SK-N-SH (cell line): ENCODE results near the gene SLC2A10.

Experiments
- EZH2phosphoT487 ChIP-seq: fragments of 200-600 bp; sonication (generic); IDR thresholded peaks from 2 replicates; pipeline ENCODE4 v1.6.1; 2017; ENCODE audit warnings: low read depth, mixed run types, mild to moderate bottlenecking, antibody characterized with exemption, moderate library complexity, borderline replicate concordance
- GABPA ChIP-seq: IDR thresholded peaks from 2 replicates; pipeline ENCODE4 v1.4.0; 2012; ENCODE audit warnings: low read depth, mild to moderate bottlenecking
- TF ChIP-seq, protein P1 (sequence below): fragments of 200-600 bp; sonication (generic); IDR thresholded peaks from 2 replicates; pipeline ENCODE4 v1.6.1; 2017; ENCODE audit warnings: antibody characterized with exemption, mild to moderate bottlenecking, moderate library complexity

DNA sequence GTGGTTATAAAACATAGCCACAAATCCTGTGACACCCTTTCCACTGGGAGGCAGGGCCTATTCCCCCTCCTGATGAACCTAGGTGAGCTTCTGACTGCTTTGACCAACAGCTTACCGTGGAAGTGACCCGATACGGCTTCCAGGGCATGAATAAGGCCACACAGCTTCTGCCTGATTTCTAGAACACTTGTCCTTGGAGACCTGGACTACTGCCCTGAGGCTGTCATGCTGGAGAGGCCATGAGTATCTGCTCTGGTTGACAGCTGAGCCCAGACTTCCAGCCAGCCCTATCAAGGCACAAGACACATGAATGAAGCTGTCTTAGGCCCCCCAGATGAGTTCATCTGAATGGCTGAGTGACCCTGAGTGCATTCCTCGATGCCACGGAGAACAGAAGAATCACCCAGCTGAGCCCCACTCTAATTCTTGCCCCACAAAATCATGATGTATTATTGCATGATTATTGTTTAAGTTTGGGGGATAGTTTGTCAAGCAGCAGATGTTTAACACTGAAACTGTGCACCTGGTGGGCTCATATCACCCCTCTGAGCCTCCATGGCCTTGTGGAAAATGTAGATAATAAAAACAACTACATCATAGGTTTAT, 36.8 kb upstream of the SLC2A10 start:
- TF ChIP-seq, protein P1, sequence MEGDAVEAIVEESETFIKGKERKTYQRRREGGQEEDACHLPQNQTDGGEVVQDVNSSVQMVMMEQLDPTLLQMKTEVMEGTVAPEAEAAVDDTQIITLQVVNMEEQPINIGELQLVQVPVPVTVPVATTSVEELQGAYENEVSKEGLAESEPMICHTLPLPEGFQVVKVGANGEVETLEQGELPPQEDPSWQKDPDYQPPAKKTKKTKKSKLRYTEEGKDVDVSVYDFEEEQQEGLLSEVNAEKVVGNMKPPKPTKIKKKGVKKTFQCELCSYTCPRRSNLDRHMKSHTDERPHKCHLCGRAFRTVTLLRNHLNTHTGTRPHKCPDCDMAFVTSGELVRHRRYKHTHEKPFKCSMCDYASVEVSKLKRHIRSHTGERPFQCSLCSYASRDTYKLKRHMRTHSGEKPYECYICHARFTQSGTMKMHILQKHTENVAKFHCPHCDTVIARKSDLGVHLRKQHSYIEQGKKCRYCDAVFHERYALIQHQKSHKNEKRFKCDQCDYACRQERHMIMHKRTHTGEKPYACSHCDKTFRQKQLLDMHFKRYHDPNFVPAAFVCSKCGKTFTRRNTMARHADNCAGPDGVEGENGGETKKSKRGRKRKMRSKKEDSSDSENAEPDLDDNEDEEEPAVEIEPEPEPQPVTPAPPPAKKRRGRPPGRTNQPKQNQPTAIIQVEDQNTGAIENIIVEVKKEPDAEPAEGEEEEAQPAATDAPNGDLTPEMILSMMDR: no peak
- TF ChIP-seq EZH2phosphoT487 (no peak), GABPA (no peak)
